IPS-11a (cell line): ENCODE data around the gene TMPRSS7.
"Not testable (repeated sequence)": the region's sequence is repeated elsewhere in the genome, so short reads cannot be mapped to it uniquely, and the experiment has no call there.

Experiments
- H3K4me3 ChIP-seq: one replicate; pipeline ENCODE4 v1.5.1; 2013; ENCODE audit warnings: low read depth, low read length, control low read depth

TMPRSS7 gene

GRCh38 chr3:112011376-112011940, 23.1 kb upstream of the TMPRSS7 start:
- H3K4me3 ChIP-seq: no peak overlapping the region

GRCh38 chr3:112012205-112012992, 22.1 kb upstream of the TMPRSS7 start:
- no peak overlapping the region for H3K4me3 ChIP-seq

GRCh38 chr3:112013058-112013783, 21.3 kb upstream of the TMPRSS7 start:
- H3K4me3 ChIP-seq: no peak overlapping the region

- H3K4me3 ChIP-seq: no peak overlapping the region
Measured at GRCh38 chr3:112013784-112014143, 20.8 kb upstream of the TMPRSS7 start.

GRCh38 chr3:112017091-112017490, 17.4 kb upstream of the TMPRSS7 start:
- H3K4me3 ChIP-seq: no peak overlapping the region

- H3K4me3 ChIP-seq: no peak overlapping the region
Measured at GRCh38 chr3:112018712-112019111, 15.8 kb upstream of the TMPRSS7 start.

- no peak overlapping the region for H3K4me3 ChIP-seq
Measured at GRCh38 chr3:112019716-112020115, 14.8 kb upstream of the TMPRSS7 start.

GRCh38 chr3:112020674-112021085, 13.9 kb upstream of the TMPRSS7 start:
- H3K4me3 ChIP-seq: no peak overlapping the region

- no peak overlapping the region for H3K4me3 ChIP-seq
Measured at GRCh38 chr3:112027142-112027541, 7.4 kb upstream of the TMPRSS7 start.

- H3K4me3 ChIP-seq: no peak overlapping the region
Measured at GRCh38 chr3:112027826-112028225, 6.7 kb upstream of the TMPRSS7 start.

GRCh38 chr3:112030901-112031300, 3.6 kb upstream of the TMPRSS7 start:
- no peak overlapping the region for H3K4me3 ChIP-seq

- H3K4me3 ChIP-seq: no peak overlapping the region
Measured at GRCh38 chr3:112032098-112032731, 2.3 kb upstream of the TMPRSS7 start.

GRCh38 chr3:112035241-112035640, 705 bp downstream of the TMPRSS7 start:
- H3K4me3 ChIP-seq: no peak overlapping the region

GRCh38 chr3:112037194-112037593, 2.7 kb downstream of the TMPRSS7 start:
- H3K4me3 ChIP-seq: not testable (repeated sequence)

GRCh38 chr3:112038863-112039262, 4.3 kb downstream of the TMPRSS7 start:
- no peak overlapping the region for H3K4me3 ChIP-seq

GRCh38 chr3:112041321-112041720, 6.8 kb downstream of the TMPRSS7 start:
- no peak overlapping the region for H3K4me3 ChIP-seq

GRCh38 chr3:112042842-112043280, 8.3 kb downstream of the TMPRSS7 start:
- no peak overlapping the region for H3K4me3 ChIP-seq

GRCh38 chr3:112043621-112044201, 9.2 kb downstream of the TMPRSS7 start:
- no peak overlapping the region for H3K4me3 ChIP-seq

GRCh38 chr3:112046599-112046998, 12.1 kb downstream of the TMPRSS7 start:
- H3K4me3 ChIP-seq: no peak overlapping the region

- H3K4me3 ChIP-seq: no peak overlapping the region
Measured at GRCh38 chr3:112047264-112047663, 12.7 kb downstream of the TMPRSS7 start.

GRCh38 chr3:112048911-112049310, 14.4 kb downstream of the TMPRSS7 start:
- H3K4me3 ChIP-seq: no peak overlapping the region
